Ammon's horn (tissue), 1 donor: ENCODE measurements around the gene DAW1.

Source experiments
- DNase-seq: peaks from one replicate; pipeline ENCODE4 v3.0.0-alpha.2; 2016; ENCODE audit warnings: low spot score

The DAW1 gene

GRCh38 chr2:227862227-227862740 lies 9.1 kb upstream of the DAW1 start:
- DNase-seq, result peak; percentile 36

- no peak for DNase-seq
These were observed 8.5 kb upstream of the DAW1 start for GRCh38 chr2:227862741-227863588.

GRCh38 chr2:227864161-227864756 lies 7.2 kb upstream of the DAW1 start:
- peak; percentile 34 for DNase-seq

- no peak for DNase-seq
These were observed 6.1 kb upstream of the DAW1 start for GRCh38 chr2:227865291-227865690.

DNA sequence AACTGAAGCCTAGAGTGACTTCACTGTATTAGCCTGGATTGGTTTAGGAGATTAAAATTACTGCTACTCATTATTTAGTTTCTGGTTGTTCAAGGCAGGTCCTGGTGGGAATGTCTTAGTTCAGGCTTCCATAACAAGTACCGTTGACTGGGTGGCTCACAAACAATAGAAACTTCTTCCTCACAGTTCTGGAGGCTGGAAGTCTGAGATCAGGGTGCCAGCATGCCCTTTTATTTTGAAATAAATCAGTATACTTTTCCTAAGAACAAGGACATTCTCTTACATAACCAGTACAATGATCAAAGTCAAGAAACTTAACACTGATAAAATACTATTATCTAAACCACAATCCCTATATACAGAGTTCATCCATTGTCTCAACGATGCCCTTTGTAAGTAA lies 4.0 kb upstream of the DAW1 start:
- no peak for DNase-seq

- no peak for DNase-seq
These were observed 589 bp upstream of the DAW1 start for GRCh38 chr2:227870710-227871374.

DNA sequence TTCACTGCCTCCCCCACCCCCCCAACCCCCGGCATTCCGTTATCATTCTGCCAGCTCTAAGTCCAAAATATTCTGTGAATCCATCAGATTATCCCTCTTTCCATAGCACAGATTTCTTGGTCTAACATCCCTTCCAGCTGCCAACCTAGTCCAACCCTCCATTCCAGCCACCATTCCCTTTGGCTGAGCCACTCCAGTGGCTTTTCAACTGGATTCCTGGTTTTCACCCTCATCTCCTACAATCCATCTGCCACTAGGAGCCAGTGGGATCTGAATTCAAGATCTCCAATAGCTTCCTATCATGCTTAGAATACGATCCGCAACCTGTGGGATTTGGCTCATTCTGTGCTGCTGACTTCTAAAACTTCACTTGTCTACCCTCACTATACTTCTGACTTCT lies 1.2 kb downstream of the DAW1 start:
- no peak for DNase-seq

GRCh38 chr2:227876300-227876801 lies 4.9 kb downstream of the DAW1 start:
- DNase-seq, result no peak

- peak; percentile 46 for DNase-seq
These were observed 6.2 kb downstream of the DAW1 start for GRCh38 chr2:227877421-227878310.

- no peak for DNase-seq
These were observed 9.0 kb downstream of the DAW1 start for GRCh38 chr2:227880460-227880859.

GRCh38 chr2:227881866-227882517 lies 10.6 kb downstream of the DAW1 start:
- DNase-seq, result no peak

- DNase-seq, result no peak
These were observed 13.1 kb downstream of the DAW1 start for GRCh38 chr2:227884511-227884947.

GRCh38 chr2:227886149-227886548 lies 14.7 kb downstream of the DAW1 start:
- no peak for DNase-seq

GRCh38 chr2:227888289-227888688 lies 16.9 kb downstream of the DAW1 start:
- no peak for DNase-seq

- no peak for DNase-seq
These were observed 17.9 kb downstream of the DAW1 start for GRCh38 chr2:227889336-227889735.

DNA sequence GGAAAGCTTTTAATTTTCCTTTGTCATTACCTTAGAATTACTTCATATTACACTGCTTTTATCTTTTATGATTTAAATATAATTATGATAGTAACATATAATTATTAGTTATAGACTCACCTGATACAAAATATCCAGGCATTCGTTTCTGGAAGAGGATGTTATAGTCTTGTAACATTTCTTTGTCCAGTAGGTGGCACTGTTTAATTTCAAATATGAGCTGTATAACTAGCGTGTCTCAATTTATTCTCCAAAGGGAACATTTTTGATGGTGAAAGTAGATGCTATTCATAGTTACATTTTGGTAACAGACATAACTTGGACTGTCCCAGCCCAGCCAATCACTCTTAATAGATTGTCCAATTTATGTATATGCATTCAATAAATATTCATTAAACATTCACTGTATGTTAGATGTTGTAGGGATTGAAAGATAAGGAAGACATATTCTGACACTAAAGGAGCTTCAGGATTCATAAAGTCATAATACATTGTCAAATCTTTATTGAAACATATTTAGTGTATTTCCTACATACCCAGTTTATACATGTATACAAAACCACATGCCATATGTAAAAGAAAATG lies 19.2 kb downstream of the DAW1 start:
- DNase-seq, result peak; percentile 64

- no peak for DNase-seq
These were observed 20.2 kb downstream of the DAW1 start for GRCh38 chr2:227891673-227892072.

DNA sequence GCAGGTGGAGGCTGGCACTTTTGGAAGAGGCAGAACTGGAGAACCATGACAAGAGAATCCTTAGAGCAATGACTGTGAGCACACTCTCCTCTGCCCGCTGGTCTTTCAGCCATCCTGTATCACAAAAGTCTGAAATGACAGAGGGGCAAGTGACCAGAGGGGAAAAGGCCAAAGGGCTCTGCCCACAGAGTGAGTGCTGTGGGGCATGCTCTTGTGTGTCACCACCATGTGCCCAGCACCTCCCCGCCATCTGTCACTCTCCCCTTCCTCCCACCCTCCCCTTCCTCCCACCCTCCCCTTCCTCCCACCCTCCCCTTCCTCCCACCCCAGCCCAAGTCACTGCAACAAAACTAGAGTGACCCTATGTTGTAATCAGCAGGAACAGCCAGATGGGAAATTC lies 31.9 kb downstream of the DAW1 start:
- DNase-seq, result no peak

- DNase-seq, result no peak
These were observed 35.6 kb downstream of the DAW1 start for GRCh38 chr2:227906991-227907390.

DNA sequence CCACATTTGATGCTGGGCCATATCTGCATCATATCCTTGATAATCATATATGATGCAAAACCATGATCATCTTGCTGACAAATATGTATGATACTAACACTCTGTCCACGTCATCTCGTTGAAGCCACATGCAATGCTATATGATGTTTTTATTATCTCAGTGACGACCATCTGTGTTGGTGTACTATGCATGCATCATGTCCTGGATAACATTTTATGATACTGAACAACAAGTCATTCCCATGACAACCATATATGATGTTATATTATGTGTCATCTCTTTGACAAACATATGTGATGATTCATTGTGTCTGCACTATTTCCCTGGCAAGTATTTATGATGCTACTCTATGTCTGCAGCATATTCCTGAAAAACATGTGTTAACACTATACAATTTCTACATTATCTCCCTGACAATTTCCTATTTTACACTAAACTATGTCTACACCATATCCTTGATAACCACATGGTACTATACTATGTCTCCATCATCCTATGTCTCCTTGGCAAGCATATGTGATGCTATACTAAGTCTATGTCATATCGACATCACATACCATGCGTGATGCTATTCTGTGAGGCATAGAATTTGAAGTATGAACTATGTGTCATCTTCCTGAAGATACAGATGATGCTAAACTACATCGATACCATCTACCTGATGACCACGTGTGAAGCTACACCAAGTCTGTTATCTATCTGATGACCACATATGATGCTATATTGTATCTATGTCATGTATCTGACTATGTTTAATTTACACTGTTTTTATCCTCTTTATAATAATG lies 37.0 kb downstream of the DAW1 start:
- DNase-seq, result no peak
